HG03439 (cell line): ENCODE measurements around the gene KCNAB1.

Source experiments
- ATAC-seq: cut with Tn5 transposase; IDR thresholded peaks from one replicate; pipeline ENCODE4 v1.9.1; 2021; ENCODE audit warnings: mild to moderate bottlenecking, moderate library complexity; ENCODE audit not compliant: unreplicated experiment

KCNAB1 gene

GRCh38 chr3:156480949-156481348 is 360.6 kb downstream of the KCNAB1 start:
- no peak for ATAC-seq

- ATAC-seq, result peak; percentile 17
These were observed 362.6 kb downstream of the KCNAB1 start for GRCh38 chr3:156483002-156483401.

GRCh38 chr3:156483426-156483825 is 363.0 kb downstream of the KCNAB1 start:
- peak; percentile 86 for ATAC-seq

- ATAC-seq, result peak; percentile 90
These were observed 363.8 kb downstream of the KCNAB1 start for GRCh38 chr3:156483961-156484787.

GRCh38 chr3:156488767-156489166 is 368.4 kb downstream of the KCNAB1 start:
- no peak for ATAC-seq

GRCh38 chr3:156489462-156489911 is 369.1 kb downstream of the KCNAB1 start:
- no peak for ATAC-seq

GRCh38 chr3:156491192-156491591 is 370.8 kb downstream of the KCNAB1 start:
- ATAC-seq, result no peak

GRCh38 chr3:156492801-156493261 is 372.5 kb downstream of the KCNAB1 start:
- no peak for ATAC-seq

GRCh38 chr3:156493887-156494286 is 373.5 kb downstream of the KCNAB1 start:
- ATAC-seq, result no peak

GRCh38 chr3:156495816-156496215 is 375.4 kb downstream of the KCNAB1 start:
- no peak for ATAC-seq

- no peak for ATAC-seq
These were observed 376.9 kb downstream of the KCNAB1 start for GRCh38 chr3:156497326-156497725.

GRCh38 chr3:156498307-156498706 is 377.9 kb downstream of the KCNAB1 start:
- ATAC-seq, result no peak

GRCh38 chr3:156507285-156507684 is 386.9 kb downstream of the KCNAB1 start:
- no peak for ATAC-seq

GRCh38 chr3:156509189-156510174 is 389.1 kb downstream of the KCNAB1 start:
- ATAC-seq, result no peak

- no peak for ATAC-seq
These were observed 391.8 kb downstream of the KCNAB1 start for GRCh38 chr3:156511987-156512677.

- ATAC-seq, result no peak
These were observed 393.2 kb downstream of the KCNAB1 start for GRCh38 chr3:156513619-156514018.

GRCh38 chr3:156516284-156516683 is 395.9 kb downstream of the KCNAB1 start:
- no peak for ATAC-seq

GRCh38 chr3:156516961-156517360 is 396.6 kb downstream of the KCNAB1 start:
- ATAC-seq, result no peak

GRCh38 chr3:156518726-156519125 is 398.3 kb downstream of the KCNAB1 start:
- ATAC-seq, result no peak

GRCh38 chr3:156519758-156520162 is 399.4 kb downstream of the KCNAB1 start:
- peak; percentile 75 for ATAC-seq

- ATAC-seq, result no peak
These were observed 402.3 kb downstream of the KCNAB1 start for GRCh38 chr3:156522673-156523072.
